HEK293 (cell line): ENCODE data around the gene GYPC.

Experiments used
- CTCF ChIA-PET: fragments of 350-600 bp; formaldehyde crosslinking; extraction: SDS; loops from one replicate; lab custom pipeline; 2021; ENCODE audit warnings: antibody characterized with exemption; lab: Yijun Ruan, JAX
- POLR2A ChIA-PET: fragments of 300-600 bp; formaldehyde crosslinking; extraction: SDS; loops from one replicate; lab custom pipeline; 2020; ENCODE audit warnings: antibody characterized with exemption, inconsistent platforms; lab: Yijun Ruan, JAX
- H3K27ac ChIP-seq: fragments of 200-500 bp; sonication (Bioruptor generic); 2 replicates; pipeline ENCODE4 v1.5.1; 2014; ENCODE audit warnings: low read depth, low read length, control low read depth, inconsistent platforms; ENCODE audit errors: extremely low read depth
- H3K36me3 ChIP-seq, 2 experiments: fragments of 200-500 bp in 1 of 2; sonication (Bioruptor generic) in 1 of 2; 1 replicate in 1 of 2; 2 replicates in 1 of 2; pipeline ENCODE4 v1.5.1; 2014 to 2017; ENCODE audit warnings: inconsistent platforms in 2 of 2, low read length in 2 of 2; ENCODE audit not compliant: control insufficient read depth in 2 of 2, insufficient read depth in 1 of 2
- H3K4me1 ChIP-seq: fragments of 200-500 bp; sonication (Bioruptor generic); 2 replicates; pipeline ENCODE4 v1.5.1; 2014; ENCODE audit warnings: mild to moderate bottlenecking, low read length, inconsistent platforms; ENCODE audit not compliant: control insufficient read depth, insufficient read depth
- H3K4me3 ChIP-seq: 2 replicates; pipeline ENCODE4 v1.5.1; 2011; ENCODE audit warnings: low read depth, mild to moderate bottlenecking, control low read depth, low read length, moderate library complexity
- H3K9me3 ChIP-seq: fragments of 200-500 bp; sonication (Bioruptor generic); 2 replicates; pipeline ENCODE4 v1.5.1; 2014; ENCODE audit warnings: low read depth, low read length, inconsistent platforms; ENCODE audit not compliant: control insufficient read depth, insufficient read depth
- GLIS1 ChIP-seq: fragments of 450-650 bp; formaldehyde crosslinking; IDR thresholded peaks from 2 replicates; pipeline ENCODE4 v1.5.1; 2016; ENCODE audit warnings: missing biosample characterization, missing genetic modification characterization
- KLF1 ChIP-seq: fragments of 450-650 bp; formaldehyde crosslinking; IDR thresholded peaks from 2 replicates; pipeline ENCODE4 v1.5.1; 2016; ENCODE audit warnings: missing biosample characterization, missing genetic modification characterization
- SETDB1 ChIP-seq: IDR thresholded peaks from one replicate; pipeline ENCODE4 v1.6.1; 2017; ENCODE audit warnings: mild to moderate bottlenecking, low read length, moderate library complexity, mixed read lengths; ENCODE audit not compliant: insufficient read length
- TCF7L2 ChIP-seq: IDR thresholded peaks from 2 replicates; pipeline ENCODE4 v1.6.1; 2011; ENCODE audit warnings: low read depth, mild to moderate bottlenecking, inconsistent platforms, low read length, moderate library complexity, borderline replicate concordance
- ZIC2 ChIP-seq: fragments of 450-650 bp; formaldehyde crosslinking; IDR thresholded peaks from 2 replicates; pipeline ENCODE4 v1.5.1; 2016; ENCODE audit warnings: missing biosample characterization, missing genetic modification characterization
- ZNF133 ChIP-seq: fragments of 450-650 bp; formaldehyde crosslinking; IDR thresholded peaks from 2 replicates; pipeline ENCODE4 v1.5.1; 2016; ENCODE audit warnings: missing biosample characterization, missing genetic modification characterization
- ZNF16 ChIP-seq: fragments of 450-650 bp; formaldehyde crosslinking; IDR thresholded peaks from 2 replicates; pipeline ENCODE4 v1.5.1; 2016; ENCODE audit warnings: low read depth, missing biosample characterization, missing genetic modification characterization
- ZNF184 ChIP-seq: fragments of 450-650 bp; IDR thresholded peaks from 2 replicates; pipeline ENCODE4 v1.5.1; 2018; ENCODE audit warnings: missing biosample characterization, mild to moderate bottlenecking, missing genetic modification characterization
- ZNF311 ChIP-seq: fragments of 450-650 bp; formaldehyde crosslinking; IDR thresholded peaks from 2 replicates; pipeline ENCODE4 v1.5.1; 2017; ENCODE audit warnings: missing biosample characterization, missing genetic modification characterization, borderline replicate concordance
- ZNF473 ChIP-seq: fragments of 450-650 bp; formaldehyde crosslinking; IDR thresholded peaks from 2 replicates; pipeline ENCODE4 v1.5.1; 2017; ENCODE audit warnings: missing biosample characterization, missing genetic modification characterization
- ZNF561 ChIP-seq: fragments of 450-650 bp; IDR thresholded peaks from 2 replicates; pipeline ENCODE4 v1.5.1; 2018; ENCODE audit warnings: missing biosample characterization, missing genetic modification characterization, borderline replicate concordance
- ZNF571 ChIP-seq: fragments of 450-650 bp; formaldehyde crosslinking; IDR thresholded peaks from 2 replicates; pipeline ENCODE4 v1.5.0; 2017; ENCODE audit warnings: missing biosample characterization, missing genetic modification characterization
- ZNF596 ChIP-seq: fragments of 450-650 bp; IDR thresholded peaks from 2 replicates; pipeline ENCODE4 v1.5.0; 2018; ENCODE audit warnings: missing biosample characterization, mild to moderate bottlenecking, missing genetic modification characterization, moderate library complexity
- ZNF624 ChIP-seq: fragments of 450-650 bp; formaldehyde crosslinking; IDR thresholded peaks from 2 replicates; pipeline ENCODE4 v1.5.1; 2017; ENCODE audit warnings: missing biosample characterization, missing genetic modification characterization
- ZSCAN30 ChIP-seq: fragments of 450-650 bp; IDR thresholded peaks from 2 replicates; pipeline ENCODE4 v1.5.1; 2018; ENCODE audit warnings: missing biosample characterization, mild to moderate bottlenecking, missing genetic modification characterization, moderate library complexity
- TF ChIP-seq, protein P1 (sequence below): fragments of 450-650 bp; formaldehyde crosslinking; IDR thresholded peaks from 2 replicates; pipeline ENCODE4 v1.5.1; 2016; ENCODE audit warnings: missing biosample characterization, missing genetic modification characterization
- TF ChIP-seq, protein P2 (sequence below): fragments of 450-650 bp; formaldehyde crosslinking; IDR thresholded peaks from 2 replicates; pipeline ENCODE4 v1.5.1; 2017; ENCODE audit warnings: missing biosample characterization, mild to moderate bottlenecking, missing genetic modification characterization, moderate library complexity
- TF ChIP-seq, protein P3 (sequence below): fragments of 450-650 bp; formaldehyde crosslinking; IDR thresholded peaks from 2 replicates; pipeline ENCODE4 v1.5.1; 2016; ENCODE audit warnings: missing biosample characterization, missing genetic modification characterization, borderline replicate concordance
- TF ChIP-seq, protein P4 (sequence below): fragments of 450-650 bp; formaldehyde crosslinking; IDR thresholded peaks from 2 replicates; pipeline ENCODE4 v1.5.1; 2016; ENCODE audit warnings: missing biosample characterization, missing genetic modification characterization
- TF ChIP-seq, protein P5 (sequence below): fragments of 450-650 bp; formaldehyde crosslinking; IDR thresholded peaks from 2 replicates; pipeline ENCODE4 v1.5.1; 2016; ENCODE audit warnings: missing biosample characterization, missing genetic modification characterization, borderline replicate concordance
- TF ChIP-seq, protein P6 (sequence below): sonication (generic); formaldehyde crosslinking; IDR thresholded peaks from 2 replicates; pipeline ENCODE4 v1.8.1; 2022; ENCODE audit warnings: mild to moderate bottlenecking, moderate library complexity, missing genetic modification reagents

GYPC gene

DNA sequence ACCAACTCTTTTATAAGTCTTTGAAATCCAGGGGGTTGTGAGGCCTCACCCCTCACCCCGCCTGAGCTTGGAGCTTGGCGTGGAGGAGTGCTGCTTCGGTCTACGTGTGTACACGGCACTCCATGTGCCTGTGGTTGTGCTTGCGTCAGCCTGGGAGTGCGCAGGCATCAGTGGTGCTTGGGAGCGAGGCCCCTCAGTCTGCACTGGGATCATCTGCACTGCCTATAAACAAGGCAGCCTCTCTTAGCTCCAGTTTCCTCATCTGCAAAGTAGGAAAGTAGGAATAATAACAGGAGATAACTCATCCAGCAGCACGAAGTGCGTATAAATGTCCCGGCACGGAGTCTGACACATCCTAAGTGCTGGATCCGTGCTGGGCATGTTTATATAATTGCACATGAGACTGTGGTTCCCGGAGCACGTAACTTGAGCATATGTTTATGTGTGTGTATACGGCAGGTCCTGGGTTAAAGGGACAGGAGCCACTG, 1.2 kb downstream of the GYPC start (continued):
- TF ChIP-seq, protein P1, sequence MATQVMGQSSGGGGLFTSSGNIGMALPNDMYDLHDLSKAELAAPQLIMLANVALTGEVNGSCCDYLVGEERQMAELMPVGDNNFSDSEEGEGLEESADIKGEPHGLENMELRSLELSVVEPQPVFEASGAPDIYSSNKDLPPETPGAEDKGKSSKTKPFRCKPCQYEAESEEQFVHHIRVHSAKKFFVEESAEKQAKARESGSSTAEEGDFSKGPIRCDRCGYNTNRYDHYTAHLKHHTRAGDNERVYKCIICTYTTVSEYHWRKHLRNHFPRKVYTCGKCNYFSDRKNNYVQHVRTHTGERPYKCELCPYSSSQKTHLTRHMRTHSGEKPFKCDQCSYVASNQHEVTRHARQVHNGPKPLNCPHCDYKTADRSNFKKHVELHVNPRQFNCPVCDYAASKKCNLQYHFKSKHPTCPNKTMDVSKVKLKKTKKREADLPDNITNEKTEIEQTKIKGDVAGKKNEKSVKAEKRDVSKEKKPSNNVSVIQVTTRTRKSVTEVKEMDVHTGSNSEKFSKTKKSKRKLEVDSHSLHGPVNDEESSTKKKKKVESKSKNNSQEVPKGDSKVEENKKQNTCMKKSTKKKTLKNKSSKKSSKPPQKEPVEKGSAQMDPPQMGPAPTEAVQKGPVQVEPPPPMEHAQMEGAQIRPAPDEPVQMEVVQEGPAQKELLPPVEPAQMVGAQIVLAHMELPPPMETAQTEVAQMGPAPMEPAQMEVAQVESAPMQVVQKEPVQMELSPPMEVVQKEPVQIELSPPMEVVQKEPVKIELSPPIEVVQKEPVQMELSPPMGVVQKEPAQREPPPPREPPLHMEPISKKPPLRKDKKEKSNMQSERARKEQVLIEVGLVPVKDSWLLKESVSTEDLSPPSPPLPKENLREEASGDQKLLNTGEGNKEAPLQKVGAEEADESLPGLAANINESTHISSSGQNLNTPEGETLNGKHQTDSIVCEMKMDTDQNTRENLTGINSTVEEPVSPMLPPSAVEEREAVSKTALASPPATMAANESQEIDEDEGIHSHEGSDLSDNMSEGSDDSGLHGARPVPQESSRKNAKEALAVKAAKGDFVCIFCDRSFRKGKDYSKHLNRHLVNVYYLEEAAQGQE (tag by site-specific recombination), result no peak
- no peak for TF ChIP-seq ZNF473 (tag by site-specific recombination)

DNA sequence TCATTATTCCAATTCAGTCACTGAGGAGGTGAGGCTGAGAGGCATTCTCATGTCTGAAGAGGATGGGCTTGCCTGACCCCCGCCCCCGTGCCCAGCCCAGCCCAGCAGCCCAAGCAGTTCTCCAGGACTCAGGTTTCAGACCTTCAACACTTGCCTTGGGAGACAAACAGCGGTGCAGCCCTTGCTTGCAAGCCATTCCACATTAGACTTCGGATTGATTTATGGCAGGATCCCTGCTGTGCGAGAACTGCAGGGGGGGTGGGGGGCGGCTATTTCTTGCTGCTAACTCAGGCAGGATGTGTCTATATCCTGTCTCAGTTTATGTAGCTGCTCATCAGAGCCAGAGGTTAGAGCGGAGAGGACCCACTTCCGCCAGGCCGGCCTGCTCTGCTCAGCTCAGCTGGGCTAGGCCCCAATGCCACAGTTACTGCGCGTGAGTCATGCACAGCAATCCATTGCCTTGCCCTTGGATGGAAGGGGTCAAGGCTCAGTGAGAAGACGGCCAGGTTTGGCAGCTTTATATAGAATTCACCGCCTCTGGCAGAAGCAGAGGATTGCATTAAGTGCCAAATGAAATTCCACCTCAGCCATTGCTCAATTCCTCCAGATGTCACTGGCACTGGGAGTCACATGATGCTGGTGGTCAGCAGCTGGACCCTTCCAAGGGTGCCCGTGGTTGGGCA, 1.8 kb downstream of the GYPC start:
- POLR2A ChIA-PET, result no interaction called here
- Histone ChIP-seq H3K4me3 (no peak overlapping the region), H3K27ac (peak overlapping the region; percentile 1; the same call in 1 of the 2 replicates)
- TF ChIP-seq GLIS1 (tag by site-specific recombination) (peak; percentile 51), ZNF311 (no peak), KLF1 (tag by site-specific recombination) (no peak), ZNF624 (no peak), ZNF16 (tag by site-specific recombination) (no peak), ZNF133 (no peak), ZNF571 (tag by site-specific recombination) (no peak), ZNF596 (tag by site-specific recombination) (no peak), SETDB1 (peak; percentile 9), ZSCAN30 (tag by site-specific recombination) (no peak), ZNF184 (tag by site-specific recombination) (no peak), TCF7L2 (no peak), ZNF561 (tag by site-specific recombination) (0 out of 2 replicates have a peak, but pooled peaks have one; percentile 35), ZIC2 (tag by site-specific recombination) (peak; percentile 77)
- TF ChIP-seq, protein P2, sequence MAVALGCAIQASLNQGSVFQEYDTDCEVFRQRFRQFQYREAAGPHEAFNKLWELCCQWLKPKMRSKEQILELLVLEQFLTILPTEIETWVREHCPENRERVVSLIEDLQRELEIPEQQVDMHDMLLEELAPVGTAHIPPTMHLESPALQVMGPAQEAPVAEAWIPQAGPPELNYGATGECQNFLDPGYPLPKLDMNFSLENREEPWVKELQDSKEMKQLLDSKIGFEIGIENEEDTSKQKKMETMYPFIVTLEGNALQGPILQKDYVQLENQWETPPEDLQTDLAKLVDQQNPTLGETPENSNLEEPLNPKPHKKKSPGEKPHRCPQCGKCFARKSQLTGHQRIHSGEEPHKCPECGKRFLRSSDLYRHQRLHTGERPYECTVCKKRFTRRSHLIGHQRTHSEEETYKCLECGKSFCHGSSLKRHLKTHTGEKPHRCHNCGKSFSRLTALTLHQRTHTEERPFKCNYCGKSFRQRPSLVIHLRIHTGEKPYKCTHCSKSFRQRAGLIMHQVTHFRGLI (tag by site-specific recombination), result peak; percentile 89
- TF ChIP-seq, protein P3, sequence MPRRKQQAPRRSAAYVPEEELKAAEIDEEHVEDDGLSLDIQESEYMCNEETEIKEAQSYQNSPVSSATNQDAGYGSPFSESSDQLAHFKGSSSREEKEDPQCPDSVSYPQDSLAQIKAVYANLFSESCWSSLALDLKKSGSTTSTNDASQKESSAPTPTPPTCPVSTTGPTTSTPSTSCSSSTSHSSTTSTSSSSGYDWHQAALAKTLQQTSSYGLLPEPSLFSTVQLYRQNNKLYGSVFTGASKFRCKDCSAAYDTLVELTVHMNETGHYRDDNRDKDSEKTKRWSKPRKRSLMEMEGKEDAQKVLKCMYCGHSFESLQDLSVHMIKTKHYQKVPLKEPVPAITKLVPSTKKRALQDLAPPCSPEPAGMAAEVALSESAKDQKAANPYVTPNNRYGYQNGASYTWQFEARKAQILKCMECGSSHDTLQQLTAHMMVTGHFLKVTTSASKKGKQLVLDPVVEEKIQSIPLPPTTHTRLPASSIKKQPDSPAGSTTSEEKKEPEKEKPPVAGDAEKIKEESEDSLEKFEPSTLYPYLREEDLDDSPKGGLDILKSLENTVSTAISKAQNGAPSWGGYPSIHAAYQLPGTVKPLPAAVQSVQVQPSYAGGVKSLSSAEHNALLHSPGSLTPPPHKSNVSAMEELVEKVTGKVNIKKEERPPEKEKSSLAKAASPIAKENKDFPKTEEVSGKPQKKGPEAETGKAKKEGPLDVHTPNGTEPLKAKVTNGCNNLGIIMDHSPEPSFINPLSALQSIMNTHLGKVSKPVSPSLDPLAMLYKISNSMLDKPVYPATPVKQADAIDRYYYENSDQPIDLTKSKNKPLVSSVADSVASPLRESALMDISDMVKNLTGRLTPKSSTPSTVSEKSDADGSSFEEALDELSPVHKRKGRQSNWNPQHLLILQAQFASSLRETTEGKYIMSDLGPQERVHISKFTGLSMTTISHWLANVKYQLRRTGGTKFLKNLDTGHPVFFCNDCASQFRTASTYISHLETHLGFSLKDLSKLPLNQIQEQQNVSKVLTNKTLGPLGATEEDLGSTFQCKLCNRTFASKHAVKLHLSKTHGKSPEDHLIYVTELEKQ, result 0 out of 2 replicates have a peak, but pooled peaks have one; percentile 27
- TF ChIP-seq, protein P4, sequence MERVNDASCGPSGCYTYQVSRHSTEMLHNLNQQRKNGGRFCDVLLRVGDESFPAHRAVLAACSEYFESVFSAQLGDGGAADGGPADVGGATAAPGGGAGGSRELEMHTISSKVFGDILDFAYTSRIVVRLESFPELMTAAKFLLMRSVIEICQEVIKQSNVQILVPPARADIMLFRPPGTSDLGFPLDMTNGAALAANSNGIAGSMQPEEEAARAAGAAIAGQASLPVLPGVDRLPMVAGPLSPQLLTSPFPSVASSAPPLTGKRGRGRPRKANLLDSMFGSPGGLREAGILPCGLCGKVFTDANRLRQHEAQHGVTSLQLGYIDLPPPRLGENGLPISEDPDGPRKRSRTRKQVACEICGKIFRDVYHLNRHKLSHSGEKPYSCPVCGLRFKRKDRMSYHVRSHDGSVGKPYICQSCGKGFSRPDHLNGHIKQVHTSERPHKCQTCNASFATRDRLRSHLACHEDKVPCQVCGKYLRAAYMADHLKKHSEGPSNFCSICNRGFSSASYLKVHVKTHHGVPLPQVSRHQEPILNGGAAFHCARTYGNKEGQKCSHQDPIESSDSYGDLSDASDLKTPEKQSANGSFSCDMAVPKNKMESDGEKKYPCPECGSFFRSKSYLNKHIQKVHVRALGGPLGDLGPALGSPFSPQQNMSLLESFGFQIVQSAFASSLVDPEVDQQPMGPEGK (tag by site-specific recombination), result peak; percentile 58; the same call in 1 of the 2 replicates
- TF ChIP-seq, protein P5, sequence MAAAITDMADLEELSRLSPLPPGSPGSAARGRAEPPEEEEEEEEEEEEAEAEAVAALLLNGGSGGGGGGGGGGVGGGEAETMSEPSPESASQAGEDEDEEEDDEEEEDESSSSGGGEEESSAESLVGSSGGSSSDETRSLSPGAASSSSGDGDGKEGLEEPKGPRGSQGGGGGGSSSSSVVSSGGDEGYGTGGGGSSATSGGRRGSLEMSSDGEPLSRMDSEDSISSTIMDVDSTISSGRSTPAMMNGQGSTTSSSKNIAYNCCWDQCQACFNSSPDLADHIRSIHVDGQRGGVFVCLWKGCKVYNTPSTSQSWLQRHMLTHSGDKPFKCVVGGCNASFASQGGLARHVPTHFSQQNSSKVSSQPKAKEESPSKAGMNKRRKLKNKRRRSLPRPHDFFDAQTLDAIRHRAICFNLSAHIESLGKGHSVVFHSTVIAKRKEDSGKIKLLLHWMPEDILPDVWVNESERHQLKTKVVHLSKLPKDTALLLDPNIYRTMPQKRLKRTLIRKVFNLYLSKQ (tag by site-specific recombination), result no peak
- TF ChIP-seq, protein P6, sequence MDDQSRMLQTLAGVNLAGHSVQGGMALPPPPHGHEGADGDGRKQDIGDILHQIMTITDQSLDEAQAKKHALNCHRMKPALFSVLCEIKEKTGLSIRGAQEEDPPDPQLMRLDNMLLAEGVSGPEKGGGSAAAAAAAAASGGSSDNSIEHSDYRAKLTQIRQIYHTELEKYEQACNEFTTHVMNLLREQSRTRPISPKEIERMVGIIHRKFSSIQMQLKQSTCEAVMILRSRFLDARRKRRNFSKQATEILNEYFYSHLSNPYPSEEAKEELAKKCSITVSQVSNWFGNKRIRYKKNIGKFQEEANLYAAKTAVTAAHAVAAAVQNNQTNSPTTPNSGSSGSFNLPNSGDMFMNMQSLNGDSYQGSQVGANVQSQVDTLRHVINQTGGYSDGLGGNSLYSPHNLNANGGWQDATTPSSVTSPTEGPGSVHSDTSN (CRISPR knock-in tag), result 0 out of 2 replicates have a peak, but pooled peaks have one; percentile 65

More for the DNA sequence above, 1.8 kb downstream of the GYPC start:
- no peaks in the 10 kb centered on the region for H3K36me3 ChIP-seq
- CTCF ChIA-PET, result no interaction called here
- peaks cover 4% of the 10 kb centered on the region; the same call in 1 of the 2 replicates for H3K4me1 ChIP-seq
- no peaks in the 10 kb centered on the region for H3K9me3 ChIP-seq
